Measurements from ENCODE around the gene TIMMDC1. TPM values are rescaled to one million over a fixed set of nuclear protein-coding genes. Genes with fewer than 3 reads are reported as not detected.

The TIMMDC1 gene
- 10 to 100 TPM; 16.2 to 52.8 (median 45.8) TPM for total RNA-seq

- WGBS, 2 donors, result 0 to 2% methylated on average over 25 to 28 of the region's 58 CpGs
- H3K4me3 ChIP-seq, result peak within 1 kb of the TSS; percentile 73 to 80 (median 77)
- H3K27ac ChIP-seq, result peak within 1 kb of the TSS; percentile 94 to 97 (median 96)
- no peaks in the 10 kb centered on the region for H3K27me3 ChIP-seq
- H3K9me3 ChIP-seq, result no peaks in the 10 kb centered on the region
- H3K4me1 ChIP-seq, result peaks cover 10 to 41% (median 13%) of the 10 kb centered on the region in 3 donors
- peak in 3 of 4 donors; percentile 43 to 83 (median 77) for TF ChIP-seq POLR2A (IDR thresholded peaks at IDR 0.05)
- TF ChIP-seq CTCF (IDR thresholded peaks at IDR 0.05), result no peak
- peaks cover 0 to 15% (median 0%) of the 10 kb centered on the region in 3 donors for H3K36me3 ChIP-seq
- intact Hi-C loops (cut with DNase I), result no loop called here
- DNase-seq, result peak; percentile 75
Observed at GRCh38 chr3:119498186-119499011, at the start of gene TIMMDC1. TSS of gene TIMMDC1 (plus strand) at chr3:119498547. CDS start at chr3:119498734, 187 bp downstream.

DNA sequence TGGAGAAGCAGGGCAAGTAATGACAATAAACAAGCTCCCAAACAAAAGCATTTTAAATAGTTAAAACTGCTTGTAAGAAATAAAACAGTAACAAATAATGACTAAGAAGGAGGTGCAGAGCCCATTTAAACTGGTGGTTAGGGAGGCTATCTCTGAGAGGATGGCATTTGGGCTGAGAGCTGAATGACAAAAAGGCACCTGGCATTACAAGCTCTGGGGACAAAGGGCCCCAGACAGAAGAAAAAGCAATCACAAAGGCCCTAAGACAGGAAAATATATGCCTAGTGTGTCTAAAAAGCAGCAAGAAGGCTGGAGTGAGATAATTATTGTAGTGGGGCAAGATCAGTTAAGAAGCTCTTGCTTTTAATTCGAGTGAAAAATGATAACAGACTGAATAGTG lies 44.5 kb upstream of the TIMMDC1 start:
- WGBS, 2 donors, result 83 to 86% methylated on average over 1 of the region's 1 CpG
- intact Hi-C loops (cut with DNase I), result no loop called here
- H3K27ac ChIP-seq, result no peak overlapping the region
- TF ChIP-seq POLR2A (IDR thresholded peaks at IDR 0.05), result no peak
- no peak for TF ChIP-seq CTCF (IDR thresholded peaks at IDR 0.05)
- DNase-seq, result no peak
- no peaks in the 10 kb centered on the region for H3K27me3 ChIP-seq
- H3K9me3 ChIP-seq, result no peaks in the 10 kb centered on the region
- peaks cover 0 to 99% (median 34%) of the 10 kb centered on the region in 3 donors for H3K36me3 ChIP-seq
- peaks cover 0 to 6% (median 0%) of the 10 kb centered on the region in 3 donors for H3K4me1 ChIP-seq
- H3K4me3 ChIP-seq, result no peak overlapping the region

DNA sequence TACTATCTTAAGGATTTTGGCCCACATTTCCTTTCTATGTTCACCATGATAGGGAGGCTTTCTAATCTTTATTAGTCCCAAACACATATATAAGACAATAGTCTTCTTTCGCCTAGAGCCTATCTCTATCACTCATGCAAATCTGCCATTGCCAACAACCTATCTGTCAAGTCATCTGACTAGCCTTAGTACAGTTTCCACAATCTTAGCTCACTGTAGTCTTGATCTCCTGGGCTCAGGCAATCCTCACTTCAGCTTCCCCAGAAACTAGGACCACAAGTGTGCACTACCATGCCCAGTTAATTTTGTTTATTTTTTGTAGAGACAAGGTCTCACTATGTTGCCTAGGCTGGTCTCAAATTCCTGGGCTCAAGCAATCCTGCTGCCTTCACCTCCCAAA lies 41.9 kb upstream of the TIMMDC1 start:
- intact Hi-C loops (cut with DNase I), result no loop called here
- Histone ChIP-seq H3K4me1 (peaks cover 0 to 20% (median 0%) of the 10 kb centered on the region in 3 donors), H3K4me3 (no peak overlapping the region), H3K27ac (peak overlapping the region in 1 of 4 donors; percentile 19), H3K36me3 (peaks cover 0 to 99% (median 23%) of the 10 kb centered on the region in 3 donors), H3K27me3 (no peaks in the 10 kb centered on the region), H3K9me3 (no peaks in the 10 kb centered on the region)
- 82 to 100% methylated on average over 1 of the region's 1 CpG for WGBS, 2 donors
- no peak for DNase-seq
- TF ChIP-seq CTCF (IDR thresholded peaks at IDR 0.05) (no peak), POLR2A (IDR thresholded peaks at IDR 0.05) (no peak)

GRCh38 chr3:119457246-119457645 lies 41.1 kb upstream of the TIMMDC1 start:
- Histone ChIP-seq H3K27me3 (no peaks in the 10 kb centered on the region), H3K4me1 (peaks cover 0 to 28% (median 0%) of the 10 kb centered on the region in 3 donors), H3K27ac (peak overlapping the region in 1 of 4 donors; percentile 22), H3K4me3 (no peak overlapping the region), H3K9me3 (no peaks in the 10 kb centered on the region), H3K36me3 (peaks cover 0 to 94% (median 23%) of the 10 kb centered on the region in 3 donors)
- 87 to 100% methylated on average over 4 of the region's 4 CpGs for WGBS, 2 donors
- intact Hi-C loops (cut with DNase I), result no loop called here
- TF ChIP-seq CTCF (IDR thresholded peaks at IDR 0.05) (no peak), POLR2A (IDR thresholded peaks at IDR 0.05) (no peak)
- no peak for DNase-seq
